GM18951 (cell line): ENCODE results near the gene PTPRS.

Source experiments
- POLR2A ChIP-seq: IDR thresholded peaks from 4 replicates; pipeline ENCODE4 v1.6.1; 2011; ENCODE audit warnings: mild to moderate bottlenecking; ENCODE audit not compliant: insufficient read length, insufficient read depth; ENCODE audit errors: extremely low read depth
- in situ Hi-C: fragments of 300-500 bp; cut with MboI; formaldehyde crosslinking; loops from one replicate; pipeline ENCODE4 v1.12.0; 2022; ENCODE audit warnings: low sequenced_read_pairs, mixed read lengths, inconsistent platforms; ENCODE audit not compliant: unreplicated experiment

Gene PTPRS

DNA sequence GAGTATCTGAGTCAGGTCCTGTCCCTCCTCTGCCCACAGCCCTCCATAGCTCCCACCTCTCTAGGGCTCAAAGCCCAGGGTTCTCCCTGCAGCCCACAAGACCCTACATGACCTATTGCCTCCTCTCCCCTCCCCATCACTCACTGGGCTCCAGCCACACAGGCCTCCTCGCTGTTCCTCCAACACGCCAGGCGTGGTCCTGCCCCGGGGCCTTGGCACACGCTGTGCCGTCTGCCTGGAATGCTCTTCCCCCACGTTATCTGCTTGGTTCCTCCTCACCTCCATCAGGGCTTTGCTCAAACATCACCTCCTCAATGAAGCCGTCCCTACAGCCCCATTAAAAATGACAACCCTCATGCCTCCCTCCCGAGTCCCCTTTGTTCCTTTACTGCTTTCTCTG, 21.1 kb downstream of the PTPRS start:
- in situ Hi-C loops: no loop called here
- TF ChIP-seq POLR2A: no peak

DNA sequence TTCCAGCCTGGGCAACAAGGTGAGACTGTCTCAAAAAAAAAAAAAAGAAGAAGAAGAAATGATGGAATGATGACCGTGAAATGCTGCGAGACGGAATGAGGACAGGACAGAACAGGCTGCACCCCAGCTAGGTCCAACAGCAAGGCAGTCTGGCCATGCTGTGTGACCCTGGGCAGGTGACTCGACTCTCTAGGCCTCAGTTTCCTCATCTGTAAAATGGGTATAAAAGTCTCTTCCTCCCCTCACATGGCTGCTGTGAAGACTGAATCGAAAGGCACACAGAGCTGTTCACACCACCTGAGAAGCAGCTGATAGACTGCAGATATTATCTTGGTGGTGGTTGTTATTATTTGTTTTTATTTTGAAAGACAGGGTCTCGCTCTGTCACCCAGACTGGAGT, 22.3 kb downstream of the PTPRS start:
- in situ Hi-C loops: no loop called here
- no peak for TF ChIP-seq POLR2A

DNA sequence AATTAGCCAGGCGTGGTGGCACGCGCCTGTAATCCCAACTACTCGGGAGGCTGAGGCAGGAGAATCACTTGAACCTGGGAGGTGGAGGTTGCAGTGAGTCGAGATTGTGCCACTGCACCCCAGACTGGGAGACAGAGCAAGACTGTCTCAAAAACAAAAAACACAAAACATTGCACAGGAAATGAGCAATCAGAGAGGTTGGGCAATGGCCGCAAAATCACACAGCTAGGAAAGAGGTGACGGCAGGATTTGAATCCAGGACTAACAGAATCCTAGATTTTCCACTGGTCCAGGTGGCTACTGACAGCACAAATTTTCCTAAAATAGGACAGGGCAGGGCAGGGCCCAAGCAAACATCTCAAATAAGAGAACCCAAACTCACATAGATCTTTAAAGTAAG, 23.3 kb downstream of the PTPRS start:
- in situ Hi-C loops: no loop called here
- TF ChIP-seq POLR2A: no peak

DNA sequence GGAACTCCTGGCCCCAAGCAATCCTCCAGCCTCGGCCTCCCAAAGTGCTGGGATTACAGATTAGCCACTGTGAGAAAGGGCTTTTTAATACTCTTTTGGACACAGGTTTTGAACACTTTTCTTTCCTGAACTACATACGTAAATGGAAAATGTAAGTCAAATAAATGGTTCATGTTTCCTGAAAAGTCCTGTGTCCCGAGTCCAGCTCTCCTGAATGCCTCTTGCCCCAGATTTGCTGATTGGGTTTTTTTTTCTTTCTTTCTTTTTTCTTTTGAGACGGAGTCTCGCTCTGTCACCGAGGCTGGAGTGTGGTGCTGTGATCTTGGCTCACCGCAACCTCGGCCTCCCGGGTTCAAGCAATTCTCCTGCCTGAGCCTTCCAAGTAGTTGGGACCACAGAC, 24.5 kb downstream of the PTPRS start:
- in situ Hi-C loops: no loop called here
- TF ChIP-seq POLR2A: no peak

DNA sequence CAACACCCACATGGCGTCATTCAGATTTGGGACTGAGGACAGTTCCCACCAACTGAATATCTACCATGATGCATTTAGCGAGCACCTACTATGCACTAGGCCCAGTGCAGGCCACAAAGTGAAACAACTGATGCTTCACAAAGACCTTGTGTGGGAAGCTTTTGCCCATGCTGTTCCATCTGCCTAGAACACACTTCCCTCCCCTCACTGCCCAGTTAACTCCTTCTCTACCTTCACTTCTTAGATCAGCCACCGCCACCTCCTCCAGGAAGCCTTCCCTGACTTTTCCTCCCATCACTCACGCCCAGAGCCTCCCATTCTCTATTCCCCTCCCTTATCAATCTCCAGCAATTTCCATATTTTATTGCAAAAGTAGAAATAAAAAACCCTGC, 25.7 kb downstream of the PTPRS start:
- no peak for TF ChIP-seq POLR2A
- in situ Hi-C loops: no loop called here

DNA sequence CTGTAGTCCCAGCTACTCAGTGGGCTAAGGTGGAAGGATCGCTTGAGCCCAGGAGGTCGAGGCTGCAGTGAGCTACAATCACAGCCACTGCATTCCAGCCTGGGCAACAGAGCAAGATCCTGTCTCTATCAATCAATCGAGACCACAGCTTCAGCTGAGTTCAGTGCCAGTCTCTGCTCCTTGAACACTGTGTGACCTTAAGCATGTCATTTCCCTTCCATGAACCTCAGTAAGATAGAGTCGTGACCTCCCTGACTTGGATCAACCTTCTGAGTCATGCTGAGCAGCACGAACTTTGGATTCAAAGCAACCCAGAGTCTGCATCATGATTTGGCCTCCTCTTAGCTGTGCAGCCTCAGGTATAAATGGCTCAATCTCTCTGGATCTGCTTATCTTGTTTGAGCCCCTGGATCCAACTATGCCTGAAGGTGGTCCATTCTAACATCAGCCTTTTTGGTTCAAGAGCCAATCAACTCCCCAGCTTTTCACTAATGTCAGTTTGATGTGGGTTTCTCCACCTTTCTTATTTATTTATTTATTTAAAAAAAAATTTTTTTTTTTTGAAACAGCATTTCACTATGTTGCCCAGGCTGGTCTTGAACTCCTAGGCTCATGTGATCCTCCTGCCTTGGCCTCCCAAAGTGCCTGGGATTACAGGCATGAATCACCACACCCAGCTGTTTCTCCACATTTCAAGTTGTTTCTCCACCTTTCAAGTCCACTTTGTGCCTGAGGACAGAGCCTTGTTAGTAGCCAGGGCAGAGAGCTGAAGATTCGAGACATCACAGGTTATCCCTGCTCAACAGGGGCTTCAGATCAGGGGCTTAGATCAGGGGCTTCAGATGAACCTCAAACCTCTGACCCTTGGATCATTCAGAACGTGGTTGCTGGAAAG, 26.4 kb downstream of the PTPRS start:
- in situ Hi-C loops: no loop called here
- no peak for TF ChIP-seq POLR2A

DNA sequence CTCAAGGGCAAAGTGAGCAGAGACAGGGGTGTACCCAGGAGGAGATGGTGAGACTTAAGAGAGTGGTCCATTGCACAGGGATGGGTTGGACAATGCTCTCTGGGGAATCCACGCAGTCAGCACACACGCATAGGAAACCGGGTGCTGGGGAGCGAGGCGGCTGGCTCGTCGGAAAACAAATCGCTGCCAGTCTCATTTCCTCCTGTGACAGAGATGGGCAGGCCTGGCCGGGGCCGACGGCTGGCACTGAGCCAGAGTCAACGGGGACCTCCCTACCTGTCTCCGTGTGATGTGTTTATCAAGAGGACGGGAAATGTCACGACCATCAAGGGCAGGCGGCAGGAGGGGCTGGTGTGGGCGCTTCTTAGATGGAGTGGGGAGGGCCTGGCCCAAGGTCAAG, 27.3 kb downstream of the PTPRS start:
- TF ChIP-seq POLR2A: no peak
- in situ Hi-C loops: no loop called here

DNA sequence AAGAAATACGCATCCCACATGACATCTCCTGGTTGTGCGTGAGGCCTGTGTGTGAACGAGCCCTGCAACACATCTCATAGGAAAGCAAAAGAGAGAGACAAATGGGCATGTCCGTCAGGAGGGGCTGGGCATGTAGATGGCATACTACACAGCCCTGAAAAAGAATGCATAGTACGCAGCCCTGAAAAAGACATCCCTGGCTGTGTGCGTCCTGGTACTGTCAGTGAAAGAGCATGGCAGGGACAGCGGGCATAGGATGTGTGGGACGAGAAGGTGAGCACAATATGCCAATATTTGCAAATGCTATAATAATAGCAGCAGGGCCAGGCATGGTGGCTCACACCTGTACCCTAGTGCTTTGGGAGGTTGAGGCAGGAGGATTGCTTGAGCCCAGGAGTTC, 28.6 kb downstream of the PTPRS start:
- in situ Hi-C loops: no loop called here
- no peak for TF ChIP-seq POLR2A

DNA sequence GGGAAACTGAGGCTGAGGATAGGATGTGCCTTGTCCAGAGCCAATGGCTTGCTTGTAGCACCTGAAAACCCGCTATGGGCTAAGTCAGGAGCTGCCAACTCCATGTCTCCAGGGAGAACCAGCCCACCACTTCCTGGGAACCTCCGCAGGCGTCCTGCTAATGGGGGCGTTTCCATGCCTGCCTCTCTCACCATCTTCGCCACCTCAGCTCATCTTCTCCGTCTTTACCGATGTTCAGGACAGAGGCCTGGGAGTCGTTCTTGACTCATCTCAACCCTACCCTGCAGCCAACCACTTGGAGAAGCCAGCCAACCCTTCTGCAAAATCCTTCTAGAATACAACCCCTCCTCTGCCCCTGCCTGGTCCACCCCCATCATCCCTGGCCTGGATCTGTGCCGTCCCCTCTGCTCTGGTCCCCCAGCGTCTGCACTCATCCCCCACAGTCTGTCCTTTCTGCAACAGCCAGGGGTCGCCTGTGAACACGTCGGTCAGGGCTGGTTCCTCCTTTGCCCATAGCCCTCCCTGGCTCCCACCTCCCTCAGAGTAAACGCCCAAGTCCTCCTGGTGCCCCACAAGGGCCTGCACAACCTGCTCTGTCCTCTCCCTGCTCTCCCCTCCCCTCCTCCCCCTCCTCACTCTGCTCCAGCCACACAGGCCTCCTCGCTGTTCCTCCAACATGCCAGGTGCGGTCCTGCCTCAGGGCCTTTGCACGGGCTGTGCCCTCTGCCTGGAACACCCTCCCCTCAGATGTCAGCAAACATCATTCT, 31.0 kb downstream of the PTPRS start:
- in situ Hi-C loops: no loop called here
- TF ChIP-seq POLR2A: no peak

DNA sequence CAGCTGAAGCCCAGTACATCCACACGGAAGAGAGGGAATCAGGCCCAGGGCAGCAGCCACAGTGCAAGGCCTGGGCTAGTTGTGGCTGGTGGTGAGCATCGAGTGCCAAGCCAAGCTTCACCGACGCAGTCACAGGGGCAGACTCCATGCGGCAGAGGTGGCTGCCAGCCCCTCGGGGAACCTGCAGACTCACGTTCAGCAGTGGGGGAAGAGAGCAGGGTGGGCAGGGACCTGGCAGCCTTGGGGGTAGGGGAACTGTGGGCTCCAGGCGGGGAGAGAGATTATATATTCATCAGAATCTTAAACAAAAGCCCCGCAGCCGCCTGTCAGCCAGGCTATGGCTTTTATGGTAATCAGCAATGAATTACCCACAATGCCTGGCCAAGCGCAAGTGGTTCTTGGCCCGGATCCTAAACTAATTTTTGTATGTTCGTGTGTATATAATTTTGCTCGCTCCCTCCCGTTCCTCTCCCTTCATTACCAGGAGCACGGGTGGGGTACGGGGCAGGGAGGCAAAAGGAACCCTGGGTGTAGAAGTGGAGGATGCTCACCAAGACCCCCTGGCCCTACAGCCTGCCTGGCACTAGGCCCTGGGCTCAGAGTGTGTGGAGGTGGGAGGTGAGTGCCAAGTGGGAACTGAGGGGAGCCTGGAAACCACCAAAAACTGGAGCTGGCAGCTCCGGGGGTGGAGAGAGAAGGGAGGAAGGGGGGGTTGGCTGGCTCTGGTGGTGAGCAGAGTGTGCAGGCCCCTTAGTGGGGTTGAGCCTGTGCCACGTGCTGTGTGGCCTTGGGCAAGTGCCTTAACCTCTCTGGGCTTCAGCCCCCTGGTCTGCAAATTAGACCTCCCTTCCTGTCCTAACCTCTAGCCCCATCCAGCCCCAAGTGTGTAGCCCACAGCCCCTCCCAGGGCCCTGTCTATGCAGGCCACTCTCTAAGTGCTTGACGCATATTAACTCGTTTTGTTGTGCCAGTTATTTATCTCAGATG, 31.9 kb downstream of the PTPRS start:
- in situ Hi-C loops: no loop called here
- no peak for TF ChIP-seq POLR2A

DNA sequence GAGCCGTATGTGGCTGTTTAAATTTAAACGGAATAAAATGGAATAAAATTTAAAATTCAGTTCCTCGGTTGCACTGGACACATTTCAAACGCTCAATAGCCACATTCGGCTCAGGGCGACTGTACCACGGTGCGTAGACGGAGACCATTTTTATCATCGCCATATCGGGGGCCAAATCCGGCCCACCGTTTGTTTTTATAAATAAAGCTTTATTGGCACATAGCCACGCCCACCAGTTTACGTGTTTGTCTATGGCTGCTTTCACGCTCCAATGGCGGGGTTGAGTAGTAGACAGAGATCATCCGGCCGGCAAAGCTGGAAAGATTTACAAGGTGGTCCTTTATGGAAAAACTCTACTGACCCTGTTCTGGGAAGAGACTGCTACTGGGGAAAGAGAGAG, 33.0 kb downstream of the PTPRS start:
- in situ Hi-C loops: no loop called here

DNA sequence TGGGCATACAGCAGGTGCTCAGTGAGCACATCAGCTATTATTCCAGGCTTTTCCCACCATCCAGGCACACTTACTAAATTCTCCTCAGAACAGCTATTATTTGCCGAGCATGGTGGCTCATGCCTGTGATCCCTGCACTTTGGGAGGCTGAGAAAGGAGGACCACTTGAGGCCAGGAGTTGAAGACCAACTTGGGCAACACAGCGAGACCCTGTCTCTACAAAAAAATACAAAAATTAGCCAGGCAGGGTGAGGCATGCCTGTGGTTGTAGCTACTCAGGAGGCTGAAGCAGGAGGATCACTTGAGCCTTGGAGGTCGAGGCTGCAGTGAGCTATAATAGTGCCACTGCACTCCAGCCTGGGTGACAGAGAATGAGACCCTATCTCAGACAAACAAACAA, 35.4 kb downstream of the PTPRS start:
- no peak for TF ChIP-seq POLR2A
- in situ Hi-C loops: no loop called here

More for the DNA sequence above, 33.0 kb downstream of the PTPRS start:
- TF ChIP-seq POLR2A: no peak

DNA sequence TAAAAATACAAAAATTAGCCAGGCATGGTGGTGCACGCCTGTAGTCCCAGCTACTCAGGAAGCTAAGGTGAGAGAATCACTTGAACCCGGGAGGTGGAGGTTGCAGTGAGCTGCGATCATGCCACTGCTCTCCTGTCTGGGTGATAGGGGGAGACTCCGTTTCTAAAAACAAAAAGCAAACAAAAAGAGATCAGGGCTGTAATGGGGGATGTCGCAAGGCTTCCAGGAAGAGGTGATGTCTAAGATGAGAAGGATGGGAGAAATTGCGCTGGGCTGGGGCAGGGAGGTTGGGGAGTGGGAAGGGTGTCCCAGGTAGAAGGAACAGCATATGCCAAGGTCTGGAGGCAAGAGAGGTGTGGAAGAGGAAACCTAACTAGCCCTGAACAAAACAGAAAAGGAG, 36.1 kb downstream of the PTPRS start:
- in situ Hi-C loops: no loop called here
- no peak for TF ChIP-seq POLR2A
